GOT3 (cell line): ENCODE measurements around the gene IGLL1.
A peak's percentile ranks its signal among the peaks of the same experiment; 100 is the strongest.
"Not testable (repeated sequence)": the region's sequence is repeated elsewhere in the genome, so short reads cannot be mapped to it uniquely, and the experiment has no call there.

Experiments
- DNase-seq: peaks from one replicate; lab custom pipeline; 2025; ENCODE audit warnings: mixed read lengths; lab: John Stamatoyannopoulos, UW

Gene IGLL1

GRCh38 chr22:23540837-23541236, 39.3 kb downstream of the IGLL1 start:
- not testable (repeated sequence) for DNase-seq

GRCh38 chr22:23539839-23540198, 40.3 kb downstream of the IGLL1 start:
- DNase-seq: not testable (repeated sequence)

GRCh38 chr22:23539135-23539838, 40.8 kb downstream of the IGLL1 start:
- peak; percentile 18 for DNase-seq

- not testable (repeated sequence) for DNase-seq
These were observed 41.4 kb downstream of the IGLL1 start for GRCh38 chr22:23538696-23539030.

GRCh38 chr22:23537830-23538695, 42.0 kb downstream of the IGLL1 start:
- not testable (repeated sequence) for DNase-seq

- no peak for DNase-seq
These were observed 42.7 kb downstream of the IGLL1 start for GRCh38 chr22:23537416-23537815.

- DNase-seq: no peak
These were observed 43.2 kb downstream of the IGLL1 start for GRCh38 chr22:23536821-23537345.

GRCh38 chr22:23535790-23536661, 44.1 kb downstream of the IGLL1 start:
- not testable (repeated sequence) for DNase-seq

GRCh38 chr22:23534851-23535717, 45.0 kb downstream of the IGLL1 start:
- DNase-seq: no peak

- no peak for DNase-seq
These were observed 45.8 kb downstream of the IGLL1 start for GRCh38 chr22:23534201-23534850.

GRCh38 chr22:23533771-23534191, 46.3 kb downstream of the IGLL1 start:
- no peak for DNase-seq

GRCh38 chr22:23533328-23533762, 46.7 kb downstream of the IGLL1 start:
- no peak for DNase-seq

- DNase-seq: no peak
These were observed 47.4 kb downstream of the IGLL1 start for GRCh38 chr22:23532731-23533130.

- DNase-seq: no peak
These were observed 48.0 kb downstream of the IGLL1 start for GRCh38 chr22:23531966-23532705.

- no peak for DNase-seq
These were observed 48.7 kb downstream of the IGLL1 start for GRCh38 chr22:23531283-23531956.

GRCh38 chr22:23530766-23531282, 49.3 kb downstream of the IGLL1 start:
- DNase-seq: no peak

- no peak for DNase-seq
These were observed 50.0 kb downstream of the IGLL1 start for GRCh38 chr22:23530106-23530505.

- DNase-seq: no peak
These were observed 50.7 kb downstream of the IGLL1 start for GRCh38 chr22:23529166-23530103.
